ENCODE measurements around the gene JAK3.

- TF ChIP-seq, protein P1, sequence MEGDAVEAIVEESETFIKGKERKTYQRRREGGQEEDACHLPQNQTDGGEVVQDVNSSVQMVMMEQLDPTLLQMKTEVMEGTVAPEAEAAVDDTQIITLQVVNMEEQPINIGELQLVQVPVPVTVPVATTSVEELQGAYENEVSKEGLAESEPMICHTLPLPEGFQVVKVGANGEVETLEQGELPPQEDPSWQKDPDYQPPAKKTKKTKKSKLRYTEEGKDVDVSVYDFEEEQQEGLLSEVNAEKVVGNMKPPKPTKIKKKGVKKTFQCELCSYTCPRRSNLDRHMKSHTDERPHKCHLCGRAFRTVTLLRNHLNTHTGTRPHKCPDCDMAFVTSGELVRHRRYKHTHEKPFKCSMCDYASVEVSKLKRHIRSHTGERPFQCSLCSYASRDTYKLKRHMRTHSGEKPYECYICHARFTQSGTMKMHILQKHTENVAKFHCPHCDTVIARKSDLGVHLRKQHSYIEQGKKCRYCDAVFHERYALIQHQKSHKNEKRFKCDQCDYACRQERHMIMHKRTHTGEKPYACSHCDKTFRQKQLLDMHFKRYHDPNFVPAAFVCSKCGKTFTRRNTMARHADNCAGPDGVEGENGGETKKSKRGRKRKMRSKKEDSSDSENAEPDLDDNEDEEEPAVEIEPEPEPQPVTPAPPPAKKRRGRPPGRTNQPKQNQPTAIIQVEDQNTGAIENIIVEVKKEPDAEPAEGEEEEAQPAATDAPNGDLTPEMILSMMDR (IDR thresholded peaks at IDR 0.05): no peak
- TF ChIP-seq POLR2A (IDR thresholded peaks at IDR 0.05): no peak
- TF ChIP-seq POLR2AphosphoS5 (IDR thresholded peaks at IDR 0.05): no peak
These were observed 42.4 kb downstream of the JAK3 start for GRCh38 chr19:17805427-17805826.
